H1 (cell line): ENCODE results near the gene MED29. TPM values are rescaled to one million over a fixed set of nuclear protein-coding genes. Genes with fewer than 3 reads are reported as not detected.

Source experiments
- CTCF ChIA-PET: fragments of 300-600 bp; sonication (Branson Sonifier 250); formaldehyde crosslinking; loops from one replicate; lab custom pipeline; 2021; ENCODE audit not compliant: partially characterized antibody; lab: Charles Lee
- POLR2A ChIA-PET: fragments of 300-600 bp; sonication (Branson Sonifier 250); formaldehyde crosslinking; loops from one replicate; lab custom pipeline; 2021; ENCODE audit warnings: inconsistent platforms; ENCODE audit not compliant: partially characterized antibody; lab: Charles Lee
- DNase-seq, 2 experiments: peaks; one replicate each; pipeline versions ENCODE4 v3.0.0 to v3.0.0-alpha.2; 2010 to 2022; ENCODE audit warnings: low spot score in 2 of 2, low read depth in 1 of 2, mixed read lengths in 1 of 2
- FAIRE-seq: peaks from 2 replicates; lab custom pipeline; 2011; peaks lifted over from hg19 to GRCh38; lab: Jason Lieb, UNC
- H2AFZ ChIP-seq: 2 replicates; pipeline ENCODE4 v1.8.1; 2012; ENCODE audit warnings: low read length, inconsistent platforms
- H2AK5ac ChIP-seq: 2 replicates; pipeline ENCODE4 v1.6.1; 2013; ENCODE audit warnings: low read depth, low read length
- H2BK120ac ChIP-seq: replicated peaks from 2 replicates; pipeline ENCODE3; 2013; ENCODE audit warnings: low read depth, low read length, inconsistent platforms
- H2BK12ac ChIP-seq: 2 replicates; pipeline ENCODE4 v1.6.1; 2013; ENCODE audit warnings: low read depth, low read length
- H2BK15ac ChIP-seq: 2 replicates; pipeline ENCODE4 v1.6.1; 2013; ENCODE audit warnings: low read length
- H2BK20ac ChIP-seq: 2 replicates; pipeline ENCODE4 v1.6.1; 2013; ENCODE audit warnings: low read length
- H2BK5ac ChIP-seq: 2 replicates; pipeline ENCODE4 v1.6.1; 2013; ENCODE audit warnings: low read depth, low read length
- H3K14ac ChIP-seq: 2 replicates; pipeline ENCODE4 v1.6.1; 2013; ENCODE audit warnings: inconsistent platforms; ENCODE audit not compliant: insufficient read length
- H3K18ac ChIP-seq: 2 replicates; pipeline ENCODE4 v1.6.1; 2013; ENCODE audit warnings: low read length; ENCODE audit errors: extremely low read depth
- H3K23ac ChIP-seq: 2 replicates; pipeline ENCODE4 v1.6.1; 2013; ENCODE audit warnings: inconsistent platforms; ENCODE audit not compliant: insufficient read length
- H3K23me2 ChIP-seq: 2 replicates; pipeline ENCODE4 v1.6.1; 2013; ENCODE audit warnings: low read depth, low read length
- H3K27ac ChIP-seq: 2 replicates; pipeline ENCODE4 v1.6.1; 2011; ENCODE audit warnings: low read depth, low read length, inconsistent platforms
- H3K27me3 ChIP-seq, 4 experiments: replicated peaks in 1 of 4; 1 replicate in 1 of 4; 2 replicates in 3 of 4; pipeline versions ENCODE4 v1.6.1 to v1.8.1; 2011 to 2013; ENCODE audit warnings: low read length in 3 of 4, mild to moderate bottlenecking in 3 of 4, inconsistent platforms in 2 of 4, mixed read lengths in 2 of 4, moderate library complexity in 1 of 4; ENCODE audit not compliant: control insufficient read depth in 3 of 4, insufficient read depth in 3 of 4; ENCODE audit errors: extremely low read depth in 1 of 4
- H3K36me3 ChIP-seq, 4 experiments: 2 replicates each; pipeline versions ENCODE4 v1.6.1 to v1.8.1; 2011 to 2013; ENCODE audit warnings: mild to moderate bottlenecking in 4 of 4, low read length in 3 of 4, moderate library complexity in 2 of 4, control low read depth in 1 of 4, inconsistent platforms in 1 of 4; ENCODE audit not compliant: insufficient read depth in 4 of 4, control insufficient read depth in 2 of 4
- H3K4ac ChIP-seq: replicated peaks from 2 replicates; pipeline ENCODE3; 2013; ENCODE audit warnings: low read length, low read depth, mixed read lengths, inconsistent platforms; ENCODE audit not compliant: insufficient read length
- H3K4me1 ChIP-seq, 4 experiments: replicated peaks in 1 of 4; 1 replicate in 1 of 4; 2 replicates in 3 of 4; pipeline versions ENCODE4 v1.6.1 to v1.8.1; 2011 to 2013; ENCODE audit warnings: low read length in 3 of 4, inconsistent platforms in 2 of 4, mixed read lengths in 1 of 4; ENCODE audit not compliant: insufficient read depth in 4 of 4, control insufficient read depth in 3 of 4
- H3K4me2 ChIP-seq, 2 experiments: 2 replicates each; pipeline versions ENCODE4 v1.6.1 to v1.8.1; 2011 to 2013; ENCODE audit warnings: low read depth in 2 of 2, low read length in 2 of 2, control low read depth in 1 of 2, inconsistent platforms in 1 of 2, mild to moderate bottlenecking in 1 of 2; ENCODE audit not compliant: insufficient read depth in 1 of 2
- H3K4me3 ChIP-seq, 4 experiments: fragments of 200-600, 300-600 bp in 1 of 4; sonication (generic), shearing (Covaris generic), sonication (Bioruptor Twin) in 1 of 4; 2 replicates each; pipeline versions ENCODE4 v1.5.1 to v1.8.1; 2011 to 2016; ENCODE audit warnings: low read length in 4 of 4, low read depth in 3 of 4, control low read depth in 2 of 4, inconsistent platforms in 2 of 4, mild to moderate bottlenecking in 2 of 4, mixed read lengths in 1 of 4, moderate library complexity in 1 of 4; ENCODE audit not compliant: insufficient read depth in 2 of 4; ENCODE audit errors: extremely low read depth in 1 of 4
- H3K56ac ChIP-seq: replicated peaks from 2 replicates; pipeline ENCODE3; 2013; ENCODE audit warnings: low read depth, mild to moderate bottlenecking, mixed read lengths, low read length, inconsistent platforms; ENCODE audit not compliant: insufficient read length
- H3K79me1 ChIP-seq: 2 replicates; pipeline ENCODE4 v1.6.1; 2013; ENCODE audit warnings: low read depth, low read length, control low read depth
- H3K79me2 ChIP-seq, 2 experiments: 2 replicates each; pipeline versions ENCODE4 v1.6.1 to v1.8.1; 2012 to 2013; ENCODE audit warnings: low read length in 2 of 2, mild to moderate bottlenecking in 2 of 2, inconsistent platforms in 1 of 2; ENCODE audit not compliant: insufficient read depth in 2 of 2, control insufficient read depth in 1 of 2
- H3K9ac ChIP-seq, 4 experiments: replicated peaks in 1 of 4; 1 replicate in 1 of 4; 2 replicates in 3 of 4; pipeline versions ENCODE4 v1.6.1 to v1.8.1; 2011 to 2013; ENCODE audit warnings: low read depth in 3 of 4, low read length in 3 of 4, control low read depth in 2 of 4, mild to moderate bottlenecking in 2 of 4, moderate library complexity in 2 of 4, inconsistent platforms in 1 of 4; ENCODE audit errors: extremely low read depth in 1 of 4
- H3K9me3 ChIP-seq, 2 experiments: 2 replicates each; pipeline versions ENCODE4 v1.6.1 to v1.8.1; 2012 to 2013; ENCODE audit warnings: mild to moderate bottlenecking in 2 of 2, moderate library complexity in 2 of 2, control low read depth in 1 of 2, inconsistent platforms in 1 of 2, low read depth in 1 of 2, low read length in 1 of 2, mixed read lengths in 1 of 2; ENCODE audit not compliant: insufficient read depth in 2 of 2
- H4K20me1 ChIP-seq, 2 experiments: replicated peaks in 1 of 2; 2 replicates each; pipeline versions ENCODE3 to v1.8.1; 2011 to 2013; ENCODE audit warnings: inconsistent platforms in 2 of 2, low read length in 2 of 2, mild to moderate bottlenecking in 1 of 2; ENCODE audit not compliant: insufficient read depth in 2 of 2, control insufficient read depth in 1 of 2
- H4K5ac ChIP-seq: 2 replicates; pipeline ENCODE4 v1.6.1; 2013; ENCODE audit warnings: low read length, low read depth, mixed read lengths, inconsistent platforms; ENCODE audit not compliant: insufficient read length
- H4K8ac ChIP-seq: 2 replicates; pipeline ENCODE4 v1.8.0; 2013; ENCODE audit warnings: mild to moderate bottlenecking, moderate library complexity, low read length, inconsistent platforms; ENCODE audit not compliant: insufficient read depth; ENCODE audit errors: extremely low read depth
- H4K91ac ChIP-seq: replicated peaks from 2 replicates; pipeline ENCODE3; 2013; ENCODE audit warnings: low read length, mixed read lengths, inconsistent platforms; ENCODE audit not compliant: insufficient read length
- BACH1 ChIP-seq: IDR thresholded peaks from 2 replicates; pipeline ENCODE4 v1.6.1; 2012; ENCODE audit warnings: low read length, improper control_type of control experiment
- CHD2 ChIP-seq: IDR thresholded peaks from 2 replicates; pipeline ENCODE4 v1.6.1; 2012; ENCODE audit warnings: low read length, improper control_type of control experiment
- GTF2F1 ChIP-seq: IDR thresholded peaks from 2 replicates; pipeline ENCODE4 v1.6.1; 2012; ENCODE audit warnings: low read depth, low read length, improper control_type of control experiment, borderline replicate concordance
- KDM1A ChIP-seq: fragments of 200-600, 300-600 bp; sonication (generic); IDR thresholded peaks from 2 replicates; pipeline ENCODE4 v1.7.1; 2016; ENCODE audit warnings: mild to moderate bottlenecking, low read length, borderline replicate concordance
- NRF1 ChIP-seq: IDR thresholded peaks from 2 replicates; pipeline ENCODE4 v1.6.1; 2011; ENCODE audit warnings: mild to moderate bottlenecking, low read depth, low read length, improper control_type of control experiment
- PHF8 ChIP-seq: fragments of 200-600 bp; sonication (generic); conservative IDR thresholded peaks from 2 replicates; pipeline ENCODE4 v1.7.1; 2012; ENCODE audit warnings: low read depth, mild to moderate bottlenecking, inconsistent platforms, low read length, moderate library complexity
- SP4 ChIP-seq: IDR thresholded peaks from 2 replicates; pipeline ENCODE4 v1.6.1; 2012; ENCODE audit warnings: low read length, inconsistent platforms
- SRF ChIP-seq: IDR thresholded peaks from 2 replicates; pipeline ENCODE4 v1.6.1; 2011; ENCODE audit warnings: mild to moderate bottlenecking, low read depth, low read length, moderate library complexity
- TEAD4 ChIP-seq: IDR thresholded peaks from 2 replicates; pipeline ENCODE4 v1.6.1; 2012; ENCODE audit warnings: low read depth, low read length, inconsistent platforms, mixed read lengths
- USF2 ChIP-seq: IDR thresholded peaks from 2 replicates; pipeline ENCODE4 v1.6.1; 2011; ENCODE audit warnings: low read length, improper control_type of control experiment
- WGBS, 2 experiments: shearing (Covaris generic) in 1 of 2; methylation state at CpG; one replicate each; pipeline versions ENCODE4 v1.1.6 to v1.1.7; 2013 to 2015; ENCODE audit warnings: low lambda C conversion rate in 2 of 2, mixed read lengths in 2 of 2, inconsistent platforms in 1 of 2, low coverage in 1 of 2, missing lambda C conversion rate in 1 of 2; ENCODE audit not compliant: insufficient replicate concordance in 2 of 2, insufficient coverage in 1 of 2, insufficient read length in 1 of 2; ENCODE audit errors: extremely low coverage in 1 of 2, missing lambda C conversion rate in 1 of 2; 5-methylcytosine and 5-hydroxymethylcytosine counted together
- polyA plus RNA-seq, 7 experiments: library from polyadenylated mRNA; depleted of rRNA in 3 of 7; stranded (reverse) in 5 of 7; unstranded in 2 of 7; fragments of >200 nt in 5 of 7; fragments of 200-250 nt in 2 of 7; gene quantifications; 1 replicate in 5 of 7; 2 replicates in 1 of 7; 4 replicates in 1 of 7; pipeline versions ENCODE4 v1.2.1 to v1.2.3, GENCODE V29; 2011 to 2013; ENCODE audit warnings: missing spikeins in 2 of 7, mixed read lengths in 2 of 7
- total RNA-seq: library from RNA; stranded (reverse); fragmentation: NEBNext Ultra II Directional; extraction: Animal tissue kit (Norgen Biotek cat#: 25700); gene quantifications from 2 replicates; pipeline ENCODE4 v1.2.1, GENCODE V29; 2021

Gene MED29
- total and polyA plus RNA-seq, 2 of the 8 experiments (the other 6 are each of a cell fraction or from before 2014, with no cell fraction given) = 31.1 to 52.5 TPM

- Histone ChIP-seq H2BK120ac (no peak within 1 kb of the TSS), H4K91ac (peak within 1 kb of the TSS; percentile 76), H3K4me1 (peaks cover 10 to 42% (median 21%) of the 10 kb centered on the region in 4 experiments; a peak in 6 of 7 replicates), H3K4me2 (peak within 1 kb of the TSS; percentile 84 to 86), H2BK15ac (peak within 1 kb of the TSS; percentile 83), H2BK20ac (peak within 1 kb of the TSS; percentile 61; the same call in 1 of the 2 replicates), H3K36me3 (peaks cover 0 to 8% (median 0%) of the 10 kb centered on the region in 4 experiments; a peak in 3 of 8 replicates), H2AFZ (no peak within 1 kb of the TSS), H3K23me2 (peaks cover 18% of the 10 kb centered on the region), H4K5ac (peak within 1 kb of the TSS; percentile 70), H3K56ac (peak within 1 kb of the TSS; percentile 88), H3K9me3 (no peaks in the 10 kb centered on the region), H3K23ac (no peak within 1 kb of the TSS), H2BK5ac (peak within 1 kb of the TSS; percentile 93), H3K14ac (no peak within 1 kb of the TSS), H2BK12ac (0 out of 2 replicates have a peak within 1 kb of the TSS, but pooled peaks have one; percentile 96), H3K79me1 (no peaks in the 10 kb centered on the region; the same call in 1 of the 2 replicates), H4K8ac (peak within 1 kb of the TSS; percentile 73), H3K4me3 (peak within 1 kb of the TSS; percentile 66 to 97 (median 92)), H3K27ac (peak within 1 kb of the TSS; percentile 83), H3K27me3 (no peaks in the 10 kb centered on the region), H4K20me1 (peaks cover 5 to 25% of the 10 kb centered on the region in 2 experiments), H3K79me2 (peaks cover 6 to 34% of the 10 kb centered on the region in 2 experiments; a peak in 3 of 4 replicates), H2AK5ac (peak within 1 kb of the TSS; percentile 67; the same call in 1 of the 2 replicates), H3K9ac (peak within 1 kb of the TSS; percentile 65 to 84 (median 76)), H3K4ac (peak within 1 kb of the TSS; percentile 8), H3K18ac (peak within 1 kb of the TSS; percentile 93)
- POLR2A ChIA-PET = interaction anchor here (0.7 to 25.7 kb wide), 12 partner anchors 9 to 122 kb away, joined by 3 to 1154 read pairs (median 4); partner anchors contain the start of genes MED29, PAF1, RPS16 and SAMD4B
- FAIRE-seq = peak; percentile 86
- peak; percentile 99 to 100 for DNase-seq
- WGBS, 2 experiments = 1% methylated on average over 39 of the region's 60 CpGs; no CpG with 5 or more reads in 1 of the 2 experiments
- CTCF ChIA-PET = interaction anchor here (1.0 to 2.3 kb wide), 13 partner anchors 14 to 125 kb away, joined by 3 to 128 read pairs (median 5); partner anchors contain the start of genes MED29, PAF1 and RPS16
- peak; percentile 79 for TF ChIP-seq SRF
- peak; percentile 93; the same call in 1 of the 2 replicates for TF ChIP-seq SP4
- peak; percentile 14; the same call in 1 of the 2 replicates for TF ChIP-seq KDM1A
- peak; percentile 79 for TF ChIP-seq CHD2
- TF ChIP-seq PHF8 = peak; percentile 69
- peak; percentile 28; the same call in 1 of the 2 replicates for TF ChIP-seq GTF2F1
- peak; percentile 85 for TF ChIP-seq USF2
- peak; percentile 53; the same call in 1 of the 2 replicates for TF ChIP-seq NRF1
- peak; percentile 43; the same call in 1 of the 2 replicates for TF ChIP-seq TEAD4
- no peak for TF ChIP-seq BACH1
These were observed 21.1 kb downstream of the MED29 start, which contains the start of gene PLEKHG2 for GRCh38 chr19:39412100-39412866. TSS of gene PLEKHG2 (plus strand) at chr19:39412669. CDS start at chr19:39414087, 1,418 bp downstream.
